Right renal pelvis (tissue), 4 donors: ENCODE data around the gene IQCF5. TPM values are rescaled to one million over a fixed set of nuclear protein-coding genes. Genes with fewer than 3 reads are reported as not detected.
"Not testable (repeated sequence)": the region's sequence is repeated elsewhere in the genome, so short reads cannot be mapped to it uniquely, and the experiment has no call there.

ENCODE experiments used
- DNase-seq, 4 donors: peaks; one replicate each; pipeline ENCODE4 v3.0.0-alpha.2; 2013; ENCODE audit warnings: low read depth in 4 of 4, low spot score in 3 of 4, missing footprints in 1 of 4
- polyA plus RNA-seq, 4 donors: library from polyadenylated mRNA; unstranded; fragments of 120-200 nt; gene quantifications; one replicate each; pipeline ENCODE4 v1.2.1, GENCODE V29; 2013; ENCODE audit not compliant: insufficient read length in 4 of 4

Gene IQCF5
- polyA plus RNA-seq, result not detected

DNA sequence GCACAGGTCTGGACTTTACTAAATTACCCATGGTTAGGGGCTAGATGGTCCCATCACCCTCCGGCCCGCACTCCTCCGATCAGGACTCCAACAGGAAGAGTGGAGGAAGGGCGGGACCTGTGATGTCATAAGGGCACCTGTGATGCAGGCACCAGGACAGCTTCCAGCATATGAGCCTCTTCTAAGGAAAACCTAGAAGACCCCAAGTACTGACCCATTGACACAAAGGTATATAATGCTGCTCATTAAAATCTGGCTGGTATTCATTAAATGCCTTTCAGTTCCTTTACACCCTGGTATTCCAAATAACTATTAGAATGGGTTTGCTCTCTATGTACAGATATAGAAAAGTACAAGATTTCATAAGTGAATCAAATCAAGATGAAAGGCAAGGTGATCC, at the start of gene IQCF5:
Gene IQCF5, minus strand, starts transcription at position 101 of the 400 bp plus-strand sequence. Its CDS starts 70 bp downstream, at position 31.
- no peak for DNase-seq

GRCh38 chr3:51921081-51921578, 45.7 kb upstream of the IQCF5 start:
- no peak for DNase-seq

DNA sequence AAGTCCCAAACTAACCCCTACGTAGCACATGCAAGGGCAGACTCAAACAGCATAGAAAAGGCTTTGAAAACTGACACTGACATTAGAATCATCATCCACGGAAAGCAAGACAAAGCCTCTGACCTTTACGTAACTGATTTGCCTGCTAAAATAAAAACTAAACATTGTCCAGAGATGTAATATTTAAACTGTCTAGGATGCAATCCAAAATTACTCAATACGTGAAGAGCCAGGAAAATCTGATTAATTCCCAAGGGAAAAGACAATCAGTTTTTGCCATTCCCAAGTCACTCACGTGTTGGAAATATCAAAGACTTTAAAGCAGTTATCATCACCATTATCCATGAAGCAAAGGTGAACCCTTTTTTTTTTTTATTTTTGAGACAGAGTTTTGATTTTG, 41.0 kb upstream of the IQCF5 start:
- DNase-seq, result no peak

GRCh38 chr3:51908026-51908425, 32.6 kb upstream of the IQCF5 start:
- DNase-seq, result no peak

DNA sequence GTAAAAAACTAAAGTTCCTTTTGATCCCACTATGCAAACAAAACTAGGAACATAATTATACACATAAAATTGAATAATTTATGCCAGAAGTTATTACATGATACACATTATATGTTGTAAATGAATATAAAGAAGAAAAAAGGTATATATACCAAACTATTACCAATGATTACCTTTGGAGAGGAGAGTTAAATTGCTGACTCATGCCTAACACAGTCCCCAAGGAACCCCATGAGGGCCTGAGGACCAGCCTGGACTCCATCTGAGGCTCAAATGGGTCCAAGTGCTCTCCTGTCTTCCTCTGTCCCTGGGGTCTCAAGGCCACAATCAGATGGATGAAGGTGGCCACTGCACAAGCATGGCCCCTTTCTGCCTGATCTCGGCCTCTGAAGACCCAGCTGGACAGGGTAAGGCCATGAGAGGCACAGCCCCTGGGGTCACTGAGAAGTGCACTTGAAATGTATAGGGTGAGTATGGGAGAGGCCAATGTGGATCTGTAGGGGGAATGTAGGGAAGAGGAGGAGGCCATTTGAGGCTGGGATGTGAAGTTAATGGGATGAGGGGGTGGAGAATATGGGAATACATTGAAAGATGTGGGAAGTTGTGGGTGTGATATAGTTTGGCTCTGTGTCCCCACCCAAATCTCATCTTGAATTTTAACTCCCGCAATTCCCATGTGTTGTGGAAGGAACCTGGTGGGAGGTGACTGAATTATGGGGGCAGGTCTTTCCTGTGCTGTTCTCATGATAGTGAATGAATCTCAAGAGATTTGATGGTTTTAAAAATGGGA, 28.8 kb upstream of the IQCF5 start:
- DNase-seq, result no peak

- not testable (repeated sequence) for DNase-seq
Observed at GRCh38 chr3:51902361-51902760, 27.0 kb upstream of the IQCF5 start.

- DNase-seq, result not testable (repeated sequence)
Observed at GRCh38 chr3:51900043-51900442, 24.6 kb upstream of the IQCF5 start.

DNA sequence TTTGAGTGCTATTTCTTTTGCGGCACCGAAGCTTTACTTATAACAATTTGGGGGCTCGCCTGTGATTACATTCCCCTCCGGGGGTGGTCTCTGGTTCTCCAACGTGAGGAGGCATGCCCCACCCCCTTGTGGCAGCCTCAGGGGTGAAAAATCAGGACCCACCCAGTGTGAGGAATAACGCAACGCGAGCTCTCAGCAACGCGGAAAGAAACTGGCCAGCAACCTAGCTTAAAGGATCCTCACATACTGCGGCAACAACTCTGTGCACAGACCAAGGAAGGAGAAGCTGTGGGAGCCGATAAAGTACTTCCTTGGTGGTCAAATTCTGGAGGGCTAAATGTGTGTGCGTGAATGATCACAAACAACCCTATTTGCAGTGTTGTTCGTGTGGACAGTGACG, 22.0 kb upstream of the IQCF5 start:
- DNase-seq, result no peak

DNA sequence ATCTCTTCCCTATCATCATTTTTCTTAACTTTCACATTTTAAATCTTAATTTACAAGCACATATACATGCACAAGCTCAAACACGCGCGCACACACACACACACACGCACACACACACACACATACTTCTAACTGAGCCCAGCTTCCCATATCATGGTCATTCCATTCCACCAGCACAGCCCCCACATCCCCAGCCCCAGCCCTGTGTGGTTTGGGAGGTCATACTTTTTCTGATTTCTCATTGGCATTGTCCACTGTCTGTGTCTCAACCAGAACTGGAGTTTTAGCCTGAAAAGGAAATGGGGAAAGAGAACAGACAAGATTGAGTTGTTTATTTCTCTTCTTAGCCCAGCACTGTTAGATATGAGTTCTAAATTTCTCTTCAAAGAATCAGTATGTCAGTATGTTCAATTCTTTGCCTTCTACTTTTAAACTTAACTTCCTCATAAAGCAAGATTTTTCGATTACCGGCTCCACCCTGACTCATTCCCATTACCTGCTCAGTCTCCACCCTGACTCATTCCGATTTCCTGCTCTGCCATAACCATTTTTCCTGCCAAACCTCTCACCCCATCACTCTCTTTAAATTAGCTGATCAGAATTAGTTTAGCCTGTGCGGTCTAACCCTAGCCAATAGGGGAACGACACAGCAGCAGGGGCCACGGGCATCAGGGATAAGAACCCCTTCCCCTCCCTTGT, 21.4 kb upstream of the IQCF5 start:
- DNase-seq, result no peak

GRCh38 chr3:51894939-51895338, 19.5 kb upstream of the IQCF5 start:
- no peak for DNase-seq

GRCh38 chr3:51894391-51894790, 19.0 kb upstream of the IQCF5 start:
- DNase-seq, result no peak

DNA sequence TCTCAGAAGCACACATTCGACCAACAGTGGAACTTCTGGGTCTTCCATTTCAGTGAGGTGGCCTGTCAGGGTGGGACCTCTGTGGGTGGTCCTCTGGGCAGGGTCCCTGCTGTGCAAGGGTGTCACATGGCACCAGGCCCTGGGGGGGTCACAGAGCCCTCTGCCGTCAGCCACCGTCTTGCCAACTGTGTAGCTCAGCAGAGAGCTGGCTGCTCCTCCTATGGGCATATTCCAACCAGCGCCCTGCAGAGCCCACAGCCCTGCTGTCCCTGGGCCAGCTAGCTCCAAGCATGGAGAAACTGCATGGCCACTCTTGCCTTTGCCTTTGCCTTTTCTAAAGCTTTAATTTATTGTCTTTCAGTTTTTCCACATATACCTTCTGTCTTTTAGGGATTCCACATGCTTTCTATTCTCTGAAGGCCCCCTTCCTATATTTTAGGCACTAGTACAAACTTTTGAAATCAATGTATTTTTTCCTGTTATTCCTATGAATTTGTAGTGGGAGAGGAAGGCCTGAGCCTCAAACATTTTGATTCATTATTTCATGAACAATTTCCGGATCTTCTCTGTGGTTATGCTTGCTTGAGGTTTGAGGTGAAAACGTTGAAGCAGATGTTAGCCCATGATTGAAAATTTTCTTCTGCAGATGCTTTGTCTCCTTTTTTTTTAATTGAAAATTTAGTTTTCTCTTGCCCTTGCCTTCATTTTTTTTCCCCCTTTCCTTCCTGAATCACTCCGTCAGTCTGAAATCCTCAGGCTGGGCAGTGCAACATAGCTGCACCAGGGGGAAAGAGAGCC, 16.0 kb upstream of the IQCF5 start:
- DNase-seq, result no peak

GRCh38 chr3:51888463-51889105, 13.2 kb upstream of the IQCF5 start:
- DNase-seq, result no peak

GRCh38 chr3:51887620-51888019, 12.2 kb upstream of the IQCF5 start:
- DNase-seq, result no peak

DNA sequence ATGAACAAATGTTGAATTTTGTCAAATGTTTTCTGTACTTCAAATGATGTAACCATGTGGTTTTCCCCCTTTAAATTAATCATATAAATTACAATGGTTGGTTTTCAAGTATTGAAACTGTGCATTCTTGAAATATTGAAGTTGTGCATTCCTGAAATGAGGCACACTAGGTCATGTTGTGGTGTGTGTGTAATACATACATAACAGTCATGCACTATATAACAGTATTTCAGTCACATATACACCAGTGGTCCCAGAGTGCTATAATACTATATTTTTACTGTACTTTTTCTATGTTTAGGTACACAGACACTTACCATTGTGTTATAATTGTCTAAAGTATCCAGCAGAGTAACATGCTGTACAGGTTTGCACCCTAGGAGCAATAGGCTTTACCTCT, 11.0 kb upstream of the IQCF5 start:
- no peak for DNase-seq

GRCh38 chr3:51879937-51880336, 4.5 kb upstream of the IQCF5 start:
- DNase-seq, result no peak

DNA sequence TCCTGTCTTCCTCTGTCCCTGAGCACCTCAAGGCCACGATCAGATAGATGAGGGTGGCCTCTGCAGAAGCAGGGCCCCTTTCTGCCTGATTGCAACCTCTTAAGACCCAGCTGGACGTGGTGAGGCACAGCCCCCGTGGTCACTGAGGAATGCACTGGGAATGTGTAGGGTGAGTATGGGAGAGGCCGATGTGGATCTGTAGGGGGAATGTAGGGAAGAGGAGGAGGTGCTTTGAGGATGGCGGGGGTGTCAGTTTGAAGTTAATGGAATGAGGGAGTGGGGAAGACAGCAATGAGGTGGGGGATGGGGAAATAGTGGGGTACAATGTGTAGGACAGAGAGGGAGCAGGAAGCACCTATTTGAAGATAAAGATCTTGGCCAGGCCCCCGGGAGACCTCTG, 785 bp upstream of the IQCF5 start:
- no peak for DNase-seq

- DNase-seq, result no peak
Observed at GRCh38 chr3:51874889-51875288, 512 bp downstream of the IQCF5 start.

DNA sequence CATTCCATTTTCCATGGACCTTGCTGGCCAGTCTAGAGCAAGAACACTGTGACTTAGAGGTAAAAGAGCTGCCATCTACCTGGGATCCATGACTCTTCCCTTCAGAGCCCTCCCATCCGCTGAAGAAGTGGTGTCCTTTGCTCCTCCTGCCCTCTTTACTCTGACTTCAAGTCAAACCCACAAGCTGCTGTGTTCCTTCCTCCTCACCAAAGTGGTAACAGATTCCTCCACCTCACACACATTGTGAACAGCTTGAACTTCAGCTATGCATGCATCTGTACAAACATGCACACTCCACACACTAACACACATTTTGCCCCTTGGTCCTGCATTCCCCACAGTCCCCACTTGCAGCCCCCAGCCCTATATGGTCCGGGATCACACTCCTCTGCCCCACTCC, 990 bp downstream of the IQCF5 start:
- no peak for DNase-seq

DNA sequence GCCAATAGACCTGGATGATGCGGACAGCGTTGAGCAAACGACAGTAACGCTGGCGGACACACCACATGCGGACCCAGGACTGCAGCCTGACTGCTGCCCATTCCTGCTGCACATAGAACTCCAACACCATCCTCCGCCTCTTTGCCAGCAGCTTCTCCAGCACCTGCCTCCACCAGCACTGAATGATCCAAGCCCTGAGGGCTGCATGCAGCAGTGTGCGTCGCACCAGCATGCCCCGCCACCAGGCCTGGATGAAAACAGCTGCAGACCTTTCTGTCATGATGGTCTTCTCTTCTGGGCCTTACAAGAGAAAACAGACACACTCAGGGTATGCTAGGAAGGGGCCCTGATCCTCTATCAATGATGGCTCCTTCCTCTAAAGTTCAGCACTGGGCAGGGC, 1.5 kb downstream of the IQCF5 start:
- no peak for DNase-seq
